Measurements from ENCODE around the gene CPB2.

The CPB2 gene

DNA sequence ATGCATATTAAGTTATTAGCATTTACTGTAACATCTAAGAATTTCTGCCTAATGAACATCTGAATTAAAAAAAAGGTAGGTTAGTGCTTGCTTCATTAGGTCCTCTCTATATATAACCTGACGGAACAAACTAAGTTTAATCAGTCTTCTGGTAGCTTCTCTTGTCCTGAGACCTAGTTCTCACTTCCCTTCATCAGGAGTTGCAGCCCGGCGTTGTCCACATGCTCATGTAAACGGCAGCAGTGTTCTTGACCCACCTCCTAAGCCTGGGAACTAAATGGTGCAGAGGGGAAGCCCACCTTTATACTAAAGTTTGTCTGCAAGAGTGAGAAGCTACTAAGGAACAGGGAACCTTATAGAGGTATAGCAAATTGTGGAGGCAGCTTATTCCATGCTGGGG, 31.9 kb upstream of the CPB2 start:
- Histone ChIP-seq H2AFZ (ENCODE audit: low read depth, low read length) (no peak overlapping the region), H2BK120ac (ENCODE audit: low read depth, low read length) (no peak overlapping the region), H2BK15ac (ENCODE audit: low read depth, poor library complexity, severe bottlenecking) (no peak overlapping the region), H3K4me2 (ENCODE audit: low read length, poor library complexity, severe bottlenecking) (no peak overlapping the region), H2BK5ac (ENCODE audit: low read depth, low read length, poor library complexity, severe bottlenecking) (no peak overlapping the region), H3K4ac (ENCODE audit: low read depth in 1 of 2, low read length in 2 of 2) (no peak overlapping the region), H3K36me3 (ENCODE audit: control insufficient read depth in 1 of 2, insufficient read depth in 2 of 2, low read depth in 1 of 2, low read length in 2 of 2) (no peaks in the 10 kb centered on the region), H3K4me3 (ENCODE audit: insufficient read depth in 1 of 2, low read depth in 1 of 2, low read length in 2 of 2) (no peak overlapping the region), H3K79me1 (replicated peaks; ENCODE audit: low read length, poor library complexity, severe bottlenecking) (no peaks in the 10 kb centered on the region), H3K9ac (ENCODE audit: low read length) (no peak overlapping the region), H3K23ac (ENCODE audit: low read length in 2 of 2) (no peak overlapping the region), H3K18ac (ENCODE audit: low read depth in 1 of 2, low read length in 2 of 2) (no peak overlapping the region), H3K27ac (ENCODE audit: low read length, poor library complexity, severe bottlenecking) (no peak overlapping the region), H4K8ac (ENCODE audit: low read length) (no peak overlapping the region), H3K14ac (ENCODE audit: low read length in 2 of 2) (no peak overlapping the region), H2BK12ac (ENCODE audit: low read length in 2 of 2) (no peak overlapping the region), H2AK5ac (ENCODE audit: low read length, severe bottlenecking) (no peak overlapping the region), H3K4me1 (ENCODE audit: control insufficient read depth, insufficient read depth, low read depth, low read length) (no peaks in the 10 kb centered on the region), H3K27me3 (ENCODE audit: control insufficient read depth in 1 of 2, insufficient read depth in 1 of 2, low read length in 2 of 2) (peaks cover 6 to 7% of the 10 kb centered on the region in 2 experiments), H3K9me3 (ENCODE audit: control insufficient read depth, low read length) (no peaks in the 10 kb centered on the region), H4K91ac (ENCODE audit: low read length) (no peak overlapping the region)
- DNase-seq, result no peak
- 95% methylated on average over 4 of the region's 4 CpGs for WGBS

DNA sequence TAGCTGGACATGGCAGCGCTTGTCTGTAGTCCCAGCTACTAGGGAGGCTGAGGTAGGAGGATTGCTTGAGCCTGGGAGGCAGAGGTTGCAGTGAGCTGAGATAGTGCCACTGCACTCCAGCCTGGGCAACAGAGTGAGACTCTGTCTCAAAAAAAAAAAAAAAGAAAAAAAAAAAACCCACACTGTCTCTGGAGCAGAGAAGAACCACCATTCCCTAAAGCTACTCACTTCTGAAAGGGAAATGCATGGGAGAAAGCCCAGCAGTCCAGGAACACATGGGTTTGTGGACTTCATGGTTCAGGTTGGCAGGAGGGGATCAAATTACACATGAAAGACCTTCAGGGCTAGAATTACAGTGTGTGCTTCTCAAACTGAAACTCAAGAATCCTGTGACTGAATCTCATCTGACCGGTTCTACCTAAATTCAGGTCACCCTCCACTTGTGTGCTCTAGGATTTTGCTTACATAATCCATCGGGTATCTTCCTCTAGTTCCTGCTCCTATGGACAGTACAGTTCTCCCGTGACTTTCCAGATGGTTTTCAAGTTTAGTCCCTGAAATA, 30.2 kb upstream of the CPB2 start:
- H3K9ac ChIP-seq (ENCODE audit: low read length), result no peak overlapping the region
- no peak overlapping the region for H2AFZ ChIP-seq (ENCODE audit: low read depth, low read length)
- H3K23ac ChIP-seq (ENCODE audit: low read length in 2 of 2), result no peak overlapping the region
- H3K27ac ChIP-seq (ENCODE audit: low read length, poor library complexity, severe bottlenecking), result no peak overlapping the region
- no peak overlapping the region for H2AK5ac ChIP-seq (ENCODE audit: low read length, severe bottlenecking)
- H3K4me1 ChIP-seq (ENCODE audit: control insufficient read depth, insufficient read depth, low read depth, low read length), result no peaks in the 10 kb centered on the region
- WGBS, result 84% methylated on average over 3 of the region's 4 CpGs
- no peak overlapping the region for H4K8ac ChIP-seq (ENCODE audit: low read length)
- H3K14ac ChIP-seq (ENCODE audit: low read length in 2 of 2), result no peak overlapping the region
- H3K18ac ChIP-seq (ENCODE audit: low read depth in 1 of 2, low read length in 2 of 2), result no peak overlapping the region
- no peak overlapping the region for H3K4ac ChIP-seq (ENCODE audit: low read depth in 1 of 2, low read length in 2 of 2)
- H2BK120ac ChIP-seq (ENCODE audit: low read depth, low read length), result no peak overlapping the region
- no peak overlapping the region for H2BK5ac ChIP-seq (ENCODE audit: low read depth, low read length, poor library complexity, severe bottlenecking)
- H3K4me3 ChIP-seq (ENCODE audit: insufficient read depth in 1 of 2, low read depth in 1 of 2, low read length in 2 of 2), result no peak overlapping the region
- no peak overlapping the region for H3K4me2 ChIP-seq (ENCODE audit: low read length, poor library complexity, severe bottlenecking)
- H3K36me3 ChIP-seq (ENCODE audit: control insufficient read depth in 1 of 2, insufficient read depth in 2 of 2, low read depth in 1 of 2, low read length in 2 of 2), result no peaks in the 10 kb centered on the region
- no peak for DNase-seq
- H4K91ac ChIP-seq (ENCODE audit: low read length), result no peak overlapping the region
- H3K9me3 ChIP-seq (ENCODE audit: control insufficient read depth, low read length), result no peaks in the 10 kb centered on the region
- no peak overlapping the region for H2BK15ac ChIP-seq (ENCODE audit: low read depth, poor library complexity, severe bottlenecking)
- peaks cover 10 to 19% of the 10 kb centered on the region in 2 experiments for H3K27me3 ChIP-seq (ENCODE audit: control insufficient read depth in 1 of 2, insufficient read depth in 1 of 2, low read length in 2 of 2)
- H3K79me1 ChIP-seq (replicated peaks; ENCODE audit: low read length, poor library complexity, severe bottlenecking), result no peaks in the 10 kb centered on the region
- no peak overlapping the region for H2BK12ac ChIP-seq (ENCODE audit: low read length in 2 of 2)

DNA sequence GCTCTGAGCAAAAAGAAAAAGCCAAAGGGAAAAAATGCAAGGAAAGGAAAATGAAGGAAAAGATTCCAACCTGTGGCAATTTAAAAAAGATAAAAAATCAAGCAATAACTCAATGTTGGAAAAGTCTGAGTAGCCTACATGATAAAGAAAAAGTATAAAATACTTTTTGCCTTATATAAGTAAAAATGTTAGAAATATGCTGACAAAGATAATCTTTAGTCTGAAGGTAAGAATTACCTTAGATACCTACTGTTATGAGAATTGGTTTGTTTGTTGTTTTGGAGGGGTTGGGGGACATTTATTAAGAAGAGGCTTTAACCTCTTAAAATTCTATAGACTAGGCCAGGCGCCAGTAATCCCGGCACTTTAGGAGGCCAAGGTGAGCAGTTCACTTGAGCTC, 29.7 kb upstream of the CPB2 start:
- no peak for DNase-seq
- no peak overlapping the region for H3K23ac ChIP-seq (ENCODE audit: low read length in 2 of 2)
- H3K4me3 ChIP-seq (ENCODE audit: insufficient read depth in 1 of 2, low read depth in 1 of 2, low read length in 2 of 2), result no peak overlapping the region
- no peak overlapping the region for H3K14ac ChIP-seq (ENCODE audit: low read length in 2 of 2)
- H3K9ac ChIP-seq (ENCODE audit: low read length), result no peak overlapping the region
- no peaks in the 10 kb centered on the region for H3K9me3 ChIP-seq (ENCODE audit: control insufficient read depth, low read length)
- no peak overlapping the region for H3K4ac ChIP-seq (ENCODE audit: low read depth in 1 of 2, low read length in 2 of 2)
- H3K4me2 ChIP-seq (ENCODE audit: low read length, poor library complexity, severe bottlenecking), result no peak overlapping the region
- H2BK12ac ChIP-seq (ENCODE audit: low read length in 2 of 2), result no peak overlapping the region
- H2AFZ ChIP-seq (ENCODE audit: low read depth, low read length), result no peak overlapping the region
- H2BK120ac ChIP-seq (ENCODE audit: low read depth, low read length), result no peak overlapping the region
- no peaks in the 10 kb centered on the region for H3K36me3 ChIP-seq (ENCODE audit: control insufficient read depth in 1 of 2, insufficient read depth in 2 of 2, low read depth in 1 of 2, low read length in 2 of 2)
- H3K4me1 ChIP-seq (ENCODE audit: control insufficient read depth, insufficient read depth, low read depth, low read length), result no peaks in the 10 kb centered on the region
- no peak overlapping the region for H3K27ac ChIP-seq (ENCODE audit: low read length, poor library complexity, severe bottlenecking)
- H4K8ac ChIP-seq (ENCODE audit: low read length), result no peak overlapping the region
- H2BK5ac ChIP-seq (ENCODE audit: low read depth, low read length, poor library complexity, severe bottlenecking), result no peak overlapping the region
- no peaks in the 10 kb centered on the region for H3K79me1 ChIP-seq (replicated peaks; ENCODE audit: low read length, poor library complexity, severe bottlenecking)
- no peak overlapping the region for H2BK15ac ChIP-seq (ENCODE audit: low read depth, poor library complexity, severe bottlenecking)
- H4K91ac ChIP-seq (ENCODE audit: low read length), result no peak overlapping the region
- H2AK5ac ChIP-seq (ENCODE audit: low read length, severe bottlenecking), result no peak overlapping the region
- 96% methylated on average over 2 of the region's 2 CpGs for WGBS
- peaks cover 16 to 24% of the 10 kb centered on the region in 2 experiments for H3K27me3 ChIP-seq (ENCODE audit: control insufficient read depth in 1 of 2, insufficient read depth in 1 of 2, low read length in 2 of 2)
- no peak overlapping the region for H3K18ac ChIP-seq (ENCODE audit: low read depth in 1 of 2, low read length in 2 of 2)

DNA sequence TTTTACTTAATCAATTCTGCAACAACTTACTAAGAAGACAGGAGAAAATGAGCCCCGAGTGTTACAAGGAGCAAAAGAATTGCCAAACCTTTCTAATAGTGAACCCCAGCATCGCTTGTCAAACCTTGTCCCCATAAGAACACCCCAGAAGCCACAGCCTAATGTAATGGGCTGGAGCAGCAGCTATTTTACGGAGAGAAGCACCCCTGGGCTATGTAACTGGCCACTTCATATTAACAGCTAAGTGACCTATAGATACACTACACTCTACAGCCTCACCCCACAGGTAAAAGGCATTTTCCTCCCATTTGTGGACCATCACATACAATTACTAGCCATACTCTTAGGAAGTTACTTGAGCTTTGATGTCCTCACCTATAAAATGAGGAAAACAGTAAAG, 27.3 kb upstream of the CPB2 start:
- H3K27ac ChIP-seq (ENCODE audit: low read length, poor library complexity, severe bottlenecking), result no peak overlapping the region
- no peak overlapping the region for H3K9ac ChIP-seq (ENCODE audit: low read length)
- no peak overlapping the region for H2BK120ac ChIP-seq (ENCODE audit: low read depth, low read length)
- H3K4ac ChIP-seq (ENCODE audit: low read depth in 1 of 2, low read length in 2 of 2), result no peak overlapping the region
- H2AK5ac ChIP-seq (ENCODE audit: low read length, severe bottlenecking), result no peak overlapping the region
- H2BK12ac ChIP-seq (ENCODE audit: low read length in 2 of 2), result no peak overlapping the region
- H3K4me3 ChIP-seq (ENCODE audit: insufficient read depth in 1 of 2, low read depth in 1 of 2, low read length in 2 of 2), result no peak overlapping the region
- no peak overlapping the region for H3K14ac ChIP-seq (ENCODE audit: low read length in 2 of 2)
- no peak overlapping the region for H4K8ac ChIP-seq (ENCODE audit: low read length)
- no peaks in the 10 kb centered on the region for H3K9me3 ChIP-seq (ENCODE audit: control insufficient read depth, low read length)
- H3K4me2 ChIP-seq (ENCODE audit: low read length, poor library complexity, severe bottlenecking), result no peak overlapping the region
- DNase-seq, result no peak
- H2AFZ ChIP-seq (ENCODE audit: low read depth, low read length), result no peak overlapping the region
- 93% methylated on average over 3 of the region's 3 CpGs for WGBS
- H2BK15ac ChIP-seq (ENCODE audit: low read depth, poor library complexity, severe bottlenecking), result no peak overlapping the region
- H3K27me3 ChIP-seq (ENCODE audit: control insufficient read depth in 1 of 2, insufficient read depth in 1 of 2, low read length in 2 of 2), result peaks cover 20 to 30% of the 10 kb centered on the region in 2 experiments
- no peaks in the 10 kb centered on the region for H3K36me3 ChIP-seq (ENCODE audit: control insufficient read depth in 1 of 2, insufficient read depth in 2 of 2, low read depth in 1 of 2, low read length in 2 of 2)
- no peaks in the 10 kb centered on the region for H3K4me1 ChIP-seq (ENCODE audit: control insufficient read depth, insufficient read depth, low read depth, low read length)
- no peak overlapping the region for H4K91ac ChIP-seq (ENCODE audit: low read length)
- H3K79me1 ChIP-seq (replicated peaks; ENCODE audit: low read length, poor library complexity, severe bottlenecking), result no peaks in the 10 kb centered on the region
- H3K23ac ChIP-seq (ENCODE audit: low read length in 2 of 2), result no peak overlapping the region
- no peak overlapping the region for H2BK5ac ChIP-seq (ENCODE audit: low read depth, low read length, poor library complexity, severe bottlenecking)
- H3K18ac ChIP-seq (ENCODE audit: low read depth in 1 of 2, low read length in 2 of 2), result no peak overlapping the region
